ES-I3 (cell line): ENCODE measurements around the gene GZMA.
"Not testable (repeated sequence)": the region's sequence is repeated elsewhere in the genome, so short reads cannot be mapped to it uniquely, and the experiment has no call there.

Experiments
- H3K36me3 ChIP-seq: 2 replicates; pipeline ENCODE4 v1.6.1; 2013; ENCODE audit warnings: mild to moderate bottlenecking, low read length, control low read depth, moderate library complexity; ENCODE audit not compliant: insufficient read depth
- H3K4me1 ChIP-seq: 2 replicates; pipeline ENCODE4 v1.6.1; 2013; ENCODE audit warnings: mild to moderate bottlenecking, control low read depth, low read length; ENCODE audit not compliant: insufficient read depth
- H3K9ac ChIP-seq: 2 replicates; pipeline ENCODE4 v1.6.1; 2013; ENCODE audit warnings: low read depth, mild to moderate bottlenecking, low read length, moderate library complexity
- H3K9me3 ChIP-seq: 2 replicates; pipeline ENCODE4 v1.6.1; 2013; ENCODE audit warnings: mild to moderate bottlenecking, low read length, moderate library complexity; ENCODE audit not compliant: control insufficient read depth, insufficient read depth

Gene GZMA

DNA sequence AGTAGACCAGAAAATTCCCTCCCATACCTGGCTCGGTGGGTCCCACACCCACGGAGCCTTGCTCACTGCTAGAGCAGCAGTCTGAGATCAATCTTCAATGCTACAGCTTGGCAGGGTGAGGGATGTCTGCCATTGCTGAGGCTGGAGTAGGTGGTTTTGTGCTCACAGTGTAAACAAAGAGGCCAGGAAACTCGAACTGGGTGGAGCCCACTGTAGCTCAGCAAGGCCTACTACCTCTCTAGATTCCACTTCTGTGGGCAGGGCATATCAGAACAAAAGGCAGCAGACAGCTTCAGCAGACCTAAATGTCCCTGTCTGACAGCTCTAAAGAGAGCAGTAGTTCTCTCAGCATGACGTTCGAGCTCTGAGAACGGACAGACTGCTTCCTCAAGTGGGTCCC, 5.6 kb upstream of the GZMA start:
- Histone ChIP-seq H3K9ac (no peak overlapping the region), H3K9me3 (no peaks in the 10 kb centered on the region), H3K4me1 (no peaks in the 10 kb centered on the region), H3K36me3 (no peaks in the 10 kb centered on the region)

DNA sequence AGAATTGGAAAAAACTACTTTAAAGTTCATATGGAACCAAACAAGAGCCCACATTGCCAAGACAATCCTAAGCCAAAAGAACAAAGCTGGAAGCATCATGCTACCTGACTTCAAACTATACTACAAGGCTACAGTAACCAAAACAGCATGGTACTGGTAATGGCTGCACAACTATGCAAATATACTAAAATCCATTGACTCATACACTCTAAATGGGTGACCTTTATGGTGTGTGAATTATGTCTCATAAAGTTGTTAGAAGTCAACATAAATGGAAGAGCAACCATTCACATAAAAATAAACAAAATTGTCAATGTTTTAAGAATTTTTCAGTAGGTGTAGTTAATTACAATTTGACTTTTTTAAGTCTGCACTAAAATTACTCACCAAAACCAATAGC, 1.3 kb upstream of the GZMA start:
- not testable (repeated sequence) for H3K9me3 ChIP-seq, H3K9ac ChIP-seq, H3K4me1 ChIP-seq

DNA sequence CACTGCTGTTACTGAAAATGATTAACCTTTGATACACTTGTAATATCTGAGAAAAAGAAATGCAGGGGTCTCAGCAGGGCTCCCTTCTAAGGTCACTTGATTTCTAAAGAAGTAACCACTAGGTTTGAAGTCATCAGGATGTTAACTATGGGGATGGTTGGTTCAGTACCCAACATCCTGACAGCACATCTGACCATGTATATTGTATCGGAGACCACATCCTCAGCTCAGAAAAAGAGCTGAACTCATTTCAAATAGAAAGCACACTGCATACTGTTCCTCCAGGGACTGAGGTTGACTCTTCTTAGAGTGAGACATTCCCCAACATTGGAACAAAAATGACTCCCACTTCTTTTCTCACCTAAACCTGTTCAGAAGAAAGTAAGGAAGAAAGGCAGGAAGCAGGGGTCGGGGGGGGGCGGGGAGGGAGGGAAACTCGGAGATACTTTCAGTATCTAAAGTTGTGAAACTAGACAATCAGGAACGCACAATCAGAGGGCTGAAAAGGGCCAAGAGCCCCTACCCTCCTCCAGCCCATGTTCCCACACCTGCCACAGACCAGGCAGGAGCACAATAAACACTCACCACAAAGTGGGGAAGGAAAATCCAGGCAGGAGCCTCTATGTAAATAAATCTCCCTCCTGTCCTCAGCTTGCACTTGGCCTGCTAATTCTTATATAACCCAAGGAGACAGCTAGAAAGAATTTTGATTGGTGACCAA, 730 bp upstream of the GZMA start:
- Histone ChIP-seq H3K9ac (no peak overlapping the region), H3K4me1 (0 out of 2 replicates have a peak, but pooled peaks cover 3% of the 10 kb centered on the region)

More for the DNA sequence above, 1.3 kb upstream of the GZMA start:
- H3K36me3 ChIP-seq: not testable (repeated sequence)

DNA sequence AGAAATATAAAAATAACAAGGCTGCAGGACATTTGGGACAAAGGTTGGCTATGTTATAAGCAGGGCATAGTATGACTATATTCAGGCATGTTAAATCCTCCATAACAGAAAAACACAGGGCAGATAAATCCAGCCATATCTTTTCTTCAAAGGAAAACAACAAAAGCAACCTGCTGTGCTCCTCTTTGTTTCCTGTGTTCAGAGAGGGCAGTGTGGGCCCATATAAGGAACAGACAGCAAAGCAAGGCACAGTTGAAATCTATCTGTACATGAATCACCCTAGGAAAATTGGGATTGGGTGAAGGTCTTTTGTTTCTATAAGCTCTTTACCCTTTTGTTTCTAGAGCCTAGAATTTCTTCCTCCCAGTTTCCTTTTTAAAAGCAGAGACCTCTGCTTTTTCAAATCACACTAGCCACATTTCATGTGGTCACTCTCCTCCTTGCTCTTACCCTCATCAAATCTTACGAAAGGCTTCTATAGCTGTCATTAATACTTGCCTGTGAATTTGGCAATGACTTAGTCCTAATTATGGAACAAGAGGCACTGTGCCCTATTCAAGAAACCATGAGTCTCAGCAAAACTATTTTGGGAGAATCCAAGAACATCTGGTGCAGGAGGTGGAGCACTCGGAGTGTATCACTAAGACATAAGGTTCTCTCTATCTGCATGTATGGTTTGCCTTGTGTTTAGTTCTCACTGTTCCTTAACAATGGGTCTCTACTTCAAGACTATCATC, 1.8 kb downstream of the GZMA start:
- 0 out of 2 replicates have a peak, but pooled peaks cover 3% of the 10 kb centered on the region for H3K4me1 ChIP-seq
- no peak overlapping the region for H3K9ac ChIP-seq
- no peaks in the 10 kb centered on the region for H3K36me3 ChIP-seq
- no peaks in the 10 kb centered on the region for H3K9me3 ChIP-seq

More for the DNA sequence above, 730 bp upstream of the GZMA start:
- Histone ChIP-seq H3K9me3 (no peaks in the 10 kb centered on the region), H3K36me3 (no peaks in the 10 kb centered on the region)

DNA sequence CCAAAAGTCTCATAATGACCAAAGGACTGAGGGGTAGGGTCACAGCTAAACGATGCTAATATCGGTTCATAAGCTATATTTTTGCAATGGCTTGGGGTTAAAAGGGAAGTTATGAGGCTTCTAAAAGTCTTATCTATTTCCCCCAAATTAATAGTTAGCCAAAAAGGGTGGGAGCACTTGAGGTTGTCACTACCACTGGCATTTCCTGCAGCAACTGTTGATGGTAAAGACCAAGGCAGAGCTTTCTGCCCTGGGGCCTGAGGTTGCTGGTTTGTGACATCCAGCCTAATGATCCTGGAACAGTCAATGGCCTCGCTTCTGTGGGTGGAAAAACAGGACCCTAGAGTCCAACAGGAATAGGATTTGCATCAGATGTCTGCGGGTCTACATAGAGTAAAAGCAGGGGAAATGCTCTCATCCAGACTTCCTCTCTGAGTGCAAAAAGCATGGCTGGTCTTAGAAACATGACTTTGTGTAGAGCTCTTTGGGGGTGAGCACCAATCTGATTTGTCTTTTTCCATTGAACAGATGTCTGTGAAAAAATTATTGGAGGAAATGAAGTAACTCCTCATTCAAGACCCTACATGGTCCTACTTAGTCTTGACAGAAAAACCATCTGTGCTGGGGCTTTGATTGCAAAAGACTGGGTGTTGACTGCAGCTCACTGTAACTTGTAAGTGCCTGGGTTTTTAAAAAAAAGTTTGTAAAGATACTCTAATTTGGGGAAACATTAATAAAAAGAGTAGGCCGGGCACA, 2.7 kb downstream of the GZMA start:
- Histone ChIP-seq H3K9ac (no peak overlapping the region), H3K9me3 (no peaks in the 10 kb centered on the region), H3K4me1 (peaks cover 7% of the 10 kb centered on the region), H3K36me3 (no peaks in the 10 kb centered on the region)

DNA sequence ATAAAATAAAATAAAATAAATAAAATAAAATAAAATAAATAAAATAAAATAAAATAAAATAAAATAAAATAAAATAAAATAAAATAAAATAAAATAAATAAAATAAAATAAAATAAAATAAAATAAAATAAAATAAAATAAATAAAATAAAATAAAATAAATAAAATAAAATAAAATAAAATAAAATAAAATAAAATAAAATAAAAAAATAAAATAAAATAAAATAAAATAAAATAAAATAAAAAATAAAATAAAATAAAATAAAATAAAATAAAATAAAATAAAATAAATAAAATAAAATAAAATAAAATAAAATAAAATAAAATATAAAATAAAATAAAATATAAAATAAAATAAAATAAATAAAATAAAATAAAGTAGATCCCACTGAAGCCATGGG, 3.5 kb downstream of the GZMA start:
- not testable (repeated sequence) for H3K9me3 ChIP-seq, H3K36me3 ChIP-seq, H3K9ac ChIP-seq, H3K4me1 ChIP-seq

DNA sequence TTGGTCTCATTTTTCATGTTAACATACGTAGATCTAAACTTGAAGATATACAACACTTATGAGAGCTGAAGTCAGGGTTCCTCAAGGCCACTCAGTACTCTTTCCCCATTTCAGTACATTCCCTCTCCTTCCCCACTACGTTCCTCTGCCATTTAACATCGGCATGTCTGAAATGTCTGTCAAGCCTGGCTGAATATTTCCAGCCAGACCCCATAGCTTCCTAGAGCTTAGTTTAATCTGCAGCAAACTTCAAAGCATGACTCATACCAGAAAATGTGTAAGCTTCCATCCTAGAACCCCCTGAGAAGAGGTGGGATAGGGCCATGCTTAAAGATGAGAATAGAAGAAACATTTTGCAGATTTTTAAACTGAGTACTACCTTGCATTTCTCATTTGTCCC, 6.2 kb downstream of the GZMA start:
- Histone ChIP-seq H3K4me1 (peaks cover 9% of the 10 kb centered on the region), H3K9ac (no peak overlapping the region), H3K36me3 (no peaks in the 10 kb centered on the region), H3K9me3 (no peaks in the 10 kb centered on the region)

DNA sequence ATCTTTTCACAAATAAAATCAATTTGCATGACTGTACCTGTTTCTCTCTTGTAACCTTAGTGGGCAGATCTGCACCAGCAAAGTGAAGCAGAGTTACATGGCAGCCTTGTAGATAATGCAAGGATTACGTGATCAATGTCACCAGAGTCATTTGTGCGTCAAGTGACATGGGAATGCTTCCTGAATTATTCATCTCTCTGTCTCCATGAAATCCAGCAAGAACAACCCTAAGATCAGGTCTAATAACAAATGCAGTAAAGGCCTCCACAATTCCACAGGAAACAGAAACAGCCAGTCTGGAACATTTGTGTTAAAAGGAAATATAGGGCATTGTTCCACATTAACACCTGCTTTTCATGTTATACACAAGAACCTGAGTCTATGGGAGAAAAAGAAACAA, 7.8 kb downstream of the GZMA start:
- Histone ChIP-seq H3K4me1 (peaks cover 6% of the 10 kb centered on the region), H3K9ac (no peak overlapping the region), H3K9me3 (no peaks in the 10 kb centered on the region), H3K36me3 (no peaks in the 10 kb centered on the region)

DNA sequence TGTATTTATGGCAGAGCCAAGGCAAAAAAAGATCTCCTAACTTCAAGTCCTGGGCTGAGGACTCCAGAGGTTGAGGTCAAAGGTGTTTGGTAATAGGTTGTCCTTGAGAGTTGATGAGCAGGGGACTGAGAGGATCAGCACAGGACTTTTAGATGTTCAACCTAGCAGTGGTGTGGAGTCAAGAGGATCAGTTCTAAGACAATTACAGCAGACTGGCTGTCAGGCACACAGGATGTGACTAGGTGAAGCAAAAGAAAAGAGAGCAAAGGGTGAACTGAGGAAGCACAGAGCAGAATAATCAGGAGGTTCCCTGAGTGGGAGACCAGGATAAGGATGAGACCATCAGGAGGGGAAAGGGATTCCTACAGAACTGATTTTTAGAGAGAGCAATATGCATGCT, 10.9 kb downstream of the GZMA start:
- no peak overlapping the region for H3K9ac ChIP-seq
- no peaks in the 10 kb centered on the region for H3K36me3 ChIP-seq
- H3K9me3 ChIP-seq: no peaks in the 10 kb centered on the region
- peaks cover 6% of the 10 kb centered on the region for H3K4me1 ChIP-seq

DNA sequence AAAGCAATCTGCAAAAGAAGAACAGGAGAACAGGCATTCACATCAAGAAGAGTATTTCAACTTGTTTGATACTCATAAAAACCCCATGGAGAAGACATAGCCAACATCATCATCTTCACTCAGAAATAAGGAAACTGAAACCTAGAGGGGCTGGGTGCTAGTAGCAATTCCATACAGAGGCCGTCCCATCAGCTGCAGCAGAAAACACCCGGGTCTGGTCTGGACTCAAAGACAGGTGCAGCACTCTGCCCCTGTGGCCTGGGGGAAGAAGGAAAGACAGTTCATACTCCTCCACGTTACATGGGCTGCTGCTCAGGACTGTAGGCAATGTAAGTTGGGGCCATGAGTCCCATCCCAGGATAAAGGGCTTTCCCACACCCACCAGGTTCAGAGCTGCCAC, 11.6 kb downstream of the GZMA start:
- H3K9me3 ChIP-seq: no peaks in the 10 kb centered on the region
- H3K36me3 ChIP-seq: no peaks in the 10 kb centered on the region
- H3K9ac ChIP-seq: no peak overlapping the region
- peaks cover 6% of the 10 kb centered on the region for H3K4me1 ChIP-seq

DNA sequence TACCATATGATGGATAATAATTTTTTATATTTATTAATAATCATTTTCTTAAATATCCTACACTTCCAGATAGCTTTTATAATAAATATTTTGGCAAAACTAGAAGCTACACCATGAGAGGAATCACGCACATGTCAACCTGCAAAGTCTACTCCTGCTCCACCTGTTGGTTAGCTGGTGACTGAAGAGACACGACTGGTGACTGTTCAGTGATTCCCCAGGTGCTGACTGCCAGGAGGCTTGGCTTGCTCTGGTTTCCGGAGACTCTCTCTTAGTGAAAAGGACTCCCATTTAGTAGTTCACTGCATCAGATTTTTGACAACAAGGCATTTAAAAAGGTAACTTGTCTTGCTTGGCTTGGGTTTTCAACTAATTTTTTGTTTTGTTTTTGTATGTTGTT, 20.9 kb downstream of the GZMA start:
- no peaks in the 10 kb centered on the region for H3K36me3 ChIP-seq
- no peaks in the 10 kb centered on the region for H3K9me3 ChIP-seq
- no peaks in the 10 kb centered on the region for H3K4me1 ChIP-seq
- H3K9ac ChIP-seq: no peak overlapping the region

DNA sequence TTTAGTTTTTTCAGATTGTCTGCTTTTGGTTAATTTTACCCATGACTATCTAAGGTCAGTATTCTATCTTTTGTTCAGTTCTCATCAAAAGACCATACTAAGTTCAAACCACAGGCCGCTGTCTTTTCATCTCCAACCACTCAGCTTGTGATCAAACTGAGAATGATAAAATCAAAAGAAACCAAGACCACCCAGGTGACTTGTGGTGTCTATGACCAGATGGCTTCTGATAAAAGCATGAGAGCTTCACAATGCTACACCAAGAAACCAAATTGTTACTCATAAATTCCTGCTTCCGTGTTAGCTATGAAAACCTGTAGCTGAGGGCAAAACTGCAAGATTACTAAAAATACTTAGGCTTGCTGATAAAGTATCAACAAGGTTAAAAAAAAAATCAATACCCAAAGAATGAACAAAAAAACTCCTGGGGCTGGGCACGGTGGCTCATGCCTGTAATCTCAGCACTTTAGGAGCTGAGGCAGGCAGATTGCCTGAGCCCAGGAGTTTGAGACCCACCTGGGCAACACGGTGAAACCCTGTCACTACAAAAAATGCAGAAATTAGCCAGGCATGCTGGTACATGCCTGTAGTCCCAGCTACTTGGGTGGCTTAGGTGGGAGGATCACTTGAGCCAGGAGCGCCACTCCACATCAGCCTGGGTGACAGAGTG, 31.7 kb downstream of the GZMA start:
- H3K9ac ChIP-seq: no peak overlapping the region
- H3K36me3 ChIP-seq: no peaks in the 10 kb centered on the region
- H3K9me3 ChIP-seq: 0 out of 2 replicates have a peak, but pooled peaks cover 3% of the 10 kb centered on the region
- no peaks in the 10 kb centered on the region for H3K4me1 ChIP-seq

DNA sequence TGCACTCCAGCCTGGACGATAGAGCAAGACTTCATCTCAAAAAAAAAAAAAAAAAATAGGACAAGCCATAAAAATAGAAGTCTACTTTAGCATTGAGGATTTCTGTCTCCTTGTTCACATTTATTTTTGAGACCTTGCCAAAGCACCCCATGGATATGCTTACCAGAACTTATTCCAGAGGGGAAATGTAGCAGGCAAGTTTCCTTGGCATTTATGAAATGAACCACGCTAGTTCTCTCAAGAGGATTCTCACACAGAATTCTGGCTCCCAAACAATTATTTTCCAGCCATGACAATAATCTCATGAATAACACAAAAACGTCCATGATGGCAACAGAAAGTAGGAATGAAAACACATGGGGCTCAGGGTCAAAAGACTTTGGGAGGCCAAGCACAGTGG, 34.1 kb downstream of the GZMA start:
- Histone ChIP-seq H3K9ac (no peak overlapping the region), H3K4me1 (no peaks in the 10 kb centered on the region), H3K36me3 (no peaks in the 10 kb centered on the region), H3K9me3 (0 out of 2 replicates have a peak, but pooled peaks cover 3% of the 10 kb centered on the region)

DNA sequence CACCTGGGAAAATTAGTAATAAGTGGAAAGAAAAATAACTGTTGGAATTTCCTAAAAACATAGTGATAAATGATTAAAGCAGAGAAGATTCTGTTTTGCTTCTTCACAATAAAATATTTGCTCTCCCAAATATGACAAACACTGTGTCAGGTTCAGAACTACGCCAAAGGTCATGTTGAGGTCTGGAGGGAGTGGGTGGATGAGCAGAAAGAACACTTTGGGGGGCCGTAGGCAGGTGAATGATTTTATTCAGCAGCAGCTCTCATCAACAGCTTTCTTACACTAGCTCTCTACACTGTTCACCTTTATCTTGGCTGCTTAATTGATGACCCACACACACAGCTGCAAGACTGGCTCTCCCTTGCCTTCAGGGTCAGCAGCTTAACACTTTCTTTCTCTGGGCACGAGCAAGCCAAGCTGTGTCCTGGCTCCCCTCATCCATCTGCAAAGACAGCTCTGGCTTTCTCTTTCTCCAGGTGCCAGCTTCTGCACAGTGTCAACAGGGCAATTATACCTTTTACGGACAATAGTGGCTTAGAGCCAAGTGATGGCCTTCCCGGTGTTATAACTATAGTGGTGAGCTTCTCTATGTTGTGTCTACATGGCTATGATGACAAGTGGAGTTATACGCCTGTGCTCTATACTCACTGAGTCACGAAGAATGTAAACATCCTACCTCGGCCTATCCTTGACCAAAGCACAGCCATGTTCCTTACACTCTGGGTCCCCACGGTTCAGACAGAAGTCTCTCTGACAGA, 38.6 kb downstream of the GZMA start:
- Histone ChIP-seq H3K9me3 (no peaks in the 10 kb centered on the region), H3K9ac (no peak overlapping the region), H3K4me1 (no peaks in the 10 kb centered on the region), H3K36me3 (no peaks in the 10 kb centered on the region)
